Measurements from ENCODE around the gene SMO. TPM values are rescaled to one million over a fixed set of nuclear protein-coding genes. Genes with fewer than 3 reads are reported as not detected.

The SMO gene
- total RNA-seq, 1 experiment from 2014 or later, result 2.9 TPM

DNA sequence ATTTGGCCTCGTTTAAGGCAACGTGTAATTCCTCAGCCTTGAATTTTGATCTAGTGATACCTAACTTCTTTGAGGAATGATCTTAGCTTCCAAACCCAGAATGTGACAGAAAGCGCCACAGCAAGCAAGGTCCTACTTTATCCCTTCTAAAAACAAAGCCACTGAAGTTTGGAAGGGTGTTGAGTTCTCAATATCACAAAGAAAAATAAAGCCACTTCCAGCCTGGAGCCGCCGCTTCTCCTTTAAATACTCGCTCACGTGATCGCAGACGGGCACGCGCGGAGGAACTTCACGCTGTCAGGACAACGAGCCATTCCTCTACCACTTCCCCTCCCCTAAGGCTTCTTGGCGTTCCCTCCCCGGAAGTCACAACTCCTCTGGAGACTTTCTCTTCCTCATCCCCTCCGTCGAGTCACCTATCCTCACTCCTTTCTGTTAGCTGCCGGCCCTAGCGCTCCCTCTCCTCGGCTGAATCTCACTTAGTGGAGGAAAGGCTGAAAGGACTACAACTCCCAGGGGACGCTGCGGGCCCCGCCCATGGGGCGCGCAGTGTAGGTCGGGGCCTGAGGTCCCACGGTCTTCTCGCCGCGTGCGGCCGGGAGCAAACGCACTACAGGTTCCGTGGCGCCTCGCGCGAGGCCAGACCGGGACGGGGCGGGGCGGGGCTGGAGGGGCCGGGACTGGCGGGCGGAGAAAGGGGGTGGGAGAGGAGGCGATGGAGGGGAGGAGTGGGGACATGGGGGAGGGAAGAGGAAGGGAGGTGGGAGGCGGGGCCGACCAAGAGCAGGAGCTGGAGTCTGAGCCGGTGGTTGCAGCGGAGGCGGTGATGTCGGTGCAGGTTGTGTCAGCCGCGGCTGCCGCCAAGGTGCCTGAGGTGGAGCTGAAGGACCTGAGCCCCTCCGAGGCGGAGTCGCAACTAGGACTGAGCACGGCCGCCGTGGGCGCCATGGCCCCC, 36.1 kb downstream of the SMO start, which contains the start of gene AHCYL2:
AHCYL2 (plus strand) TSS at position 780 of the 955 bp plus-strand sequence.
- DNase-seq (ENCODE audit: low read depth, low spot score) (peak; percentile 97), ATAC-seq (peak; percentile 97)
- ChIA-PET POLR2A (interaction anchor here (0.6 to 0.8 kb wide), 5 partner anchors 119 to 1499 kb away, joined by 3 to 9 read pairs (median 4); no protein-coding TSS in a partner anchor), CTCF (interaction anchor here (0.6 to 0.9 kb wide), 4 partner anchors 11 to 51 kb away, joined by 3 to 9 read pairs (median 6); no protein-coding TSS in a partner anchor)
- in situ Hi-C loops (cut with HindIII; ENCODE audit: low pct_unique_long_range_greater_than_20kb, low sequenced_read_pairs) (no loop called here), intact Hi-C loops (cut with micrococcal nuclease; ENCODE audit: unreplicated experiment) (loop anchor here (10.0 kb wide), 1 partner anchor 390 kb away; the partner anchor contains the start of gene NRF1)
- Histone ChIP-seq H3K27ac (ENCODE audit: low read length) (peak within 1 kb of the TSS; percentile 96), H3K27me3 (ENCODE audit: control insufficient read depth, insufficient read depth, low read length) (no peaks in the 10 kb centered on the region), H3K36me3 (ENCODE audit: control insufficient read depth, insufficient read depth, low read length) (no peaks in the 10 kb centered on the region), H3K4me1 (ENCODE audit: control insufficient read depth, insufficient read depth, low read length) (peaks cover 16% of the 10 kb centered on the region), H3K9me3 (ENCODE audit: control insufficient read depth, insufficient read depth, low read depth, low read length) (no peaks in the 10 kb centered on the region), H3K4me3 (ENCODE audit: low read depth in 2 of 2, low read length in 2 of 2) (peak within 1 kb of the TSS; percentile 75 to 95)
- TSS peak; percentile 87 for BruUV-seq (replicated peaks)
- TF ChIP-seq REST (IDR thresholded peaks at IDR 0.05; ENCODE audit: insufficient read depth in 1 of 2, low read depth in 2 of 2, low read length in 1 of 2), result no peak
- TF ChIP-seq, protein P1, sequence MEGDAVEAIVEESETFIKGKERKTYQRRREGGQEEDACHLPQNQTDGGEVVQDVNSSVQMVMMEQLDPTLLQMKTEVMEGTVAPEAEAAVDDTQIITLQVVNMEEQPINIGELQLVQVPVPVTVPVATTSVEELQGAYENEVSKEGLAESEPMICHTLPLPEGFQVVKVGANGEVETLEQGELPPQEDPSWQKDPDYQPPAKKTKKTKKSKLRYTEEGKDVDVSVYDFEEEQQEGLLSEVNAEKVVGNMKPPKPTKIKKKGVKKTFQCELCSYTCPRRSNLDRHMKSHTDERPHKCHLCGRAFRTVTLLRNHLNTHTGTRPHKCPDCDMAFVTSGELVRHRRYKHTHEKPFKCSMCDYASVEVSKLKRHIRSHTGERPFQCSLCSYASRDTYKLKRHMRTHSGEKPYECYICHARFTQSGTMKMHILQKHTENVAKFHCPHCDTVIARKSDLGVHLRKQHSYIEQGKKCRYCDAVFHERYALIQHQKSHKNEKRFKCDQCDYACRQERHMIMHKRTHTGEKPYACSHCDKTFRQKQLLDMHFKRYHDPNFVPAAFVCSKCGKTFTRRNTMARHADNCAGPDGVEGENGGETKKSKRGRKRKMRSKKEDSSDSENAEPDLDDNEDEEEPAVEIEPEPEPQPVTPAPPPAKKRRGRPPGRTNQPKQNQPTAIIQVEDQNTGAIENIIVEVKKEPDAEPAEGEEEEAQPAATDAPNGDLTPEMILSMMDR (IDR thresholded peaks at IDR 0.05), result no peak
- peak; percentile 37; the same call in 1 of the 2 replicates for TF ChIP-seq SIN3A (IDR thresholded peaks at IDR 0.05; ENCODE audit: borderline replicate concordance, insufficient read depth, low read depth, low read length)
- TF ChIP-seq TCF7L2 (IDR thresholded peaks at IDR 0.05; ENCODE audit: low read depth, low read length), result no peak
- TF ChIP-seq POLR2AphosphoS5 (IDR thresholded peaks at IDR 0.05; ENCODE audit: low read depth, low read length), result peak; percentile 36; the same call in 1 of the 2 replicates

GRCh38 chr7:129225206-129225930, 36.9 kb downstream of the SMO start:
- in situ Hi-C loops (cut with HindIII; ENCODE audit: low pct_unique_long_range_greater_than_20kb, low sequenced_read_pairs), result no loop called here
- peak overlapping the region; percentile 75 to 95 for H3K4me3 ChIP-seq (ENCODE audit: low read depth in 2 of 2, low read length in 2 of 2)
- BruUV-seq (replicated peaks), result no TSS peak
- ChIA-PET CTCF (interaction anchor here (0.6 to 0.9 kb wide), 4 partner anchors 11 to 50 kb away, joined by 3 to 9 read pairs (median 6); no protein-coding TSS in a partner anchor), POLR2A (interaction anchor here (0.6 to 0.7 kb wide), 4 partner anchors 118 to 1498 kb away, joined by 3 to 9 read pairs (median 4); no protein-coding TSS in a partner anchor)
- no peak for TF ChIP-seq REST (IDR thresholded peaks at IDR 0.05; ENCODE audit: insufficient read depth in 1 of 2, low read depth in 2 of 2, low read length in 1 of 2)
- TF ChIP-seq SIN3A (IDR thresholded peaks at IDR 0.05; ENCODE audit: borderline replicate concordance, insufficient read depth, low read depth, low read length), result peak; percentile 40; the same call in 1 of the 2 replicates
- intact Hi-C loops (cut with micrococcal nuclease; ENCODE audit: unreplicated experiment), result loop anchor here (10.0 kb wide), 1 partner anchor 389 kb away; the partner anchor contains the start of gene NRF1
- no peaks in the 10 kb centered on the region for H3K27me3 ChIP-seq (ENCODE audit: control insufficient read depth, insufficient read depth, low read length)
- ATAC-seq, result peak; percentile 78
- no peaks in the 10 kb centered on the region for H3K36me3 ChIP-seq (ENCODE audit: control insufficient read depth, insufficient read depth, low read length)
- H3K9me3 ChIP-seq (ENCODE audit: control insufficient read depth, insufficient read depth, low read depth, low read length), result no peaks in the 10 kb centered on the region
- H3K4me1 ChIP-seq (ENCODE audit: control insufficient read depth, insufficient read depth, low read length), result peaks cover 16% of the 10 kb centered on the region
- DNase-seq (ENCODE audit: low read depth, low spot score), result no peak
- H3K27ac ChIP-seq (ENCODE audit: low read length), result peak overlapping the region; percentile 90
